Measurements from ENCODE around the gene KRCC1.

Gene KRCC1

DNA sequence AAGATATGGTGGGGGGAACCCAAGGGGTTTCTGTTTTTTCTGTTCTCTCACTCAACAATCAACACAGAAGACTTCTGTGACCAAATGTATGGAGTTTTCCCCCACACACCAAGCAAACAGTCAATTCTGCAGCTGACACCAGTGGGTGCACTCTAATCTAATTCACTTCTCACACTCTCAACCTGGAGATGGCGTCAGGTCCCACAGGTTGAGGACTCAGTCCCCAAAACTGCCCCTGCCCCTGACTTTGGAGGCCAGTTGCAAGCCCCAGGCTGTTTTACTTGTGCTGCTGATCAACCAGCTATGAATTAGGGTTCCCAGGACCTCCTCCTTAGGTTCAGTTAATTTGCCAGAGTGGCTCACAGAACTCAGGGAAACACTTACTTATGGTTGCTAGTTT, 45.4 kb downstream of the KRCC1 start:
- Histone ChIP-seq H3K36me3 (ENCODE audit: low read length) (no peaks in the 10 kb centered on the region), H3K9ac (ENCODE audit: low read length) (no peak overlapping the region), H3K4me3 (ENCODE audit: insufficient read depth, low read length, poor library complexity, severe bottlenecking) (no peak overlapping the region), H3K27me3 (ENCODE audit: low read length) (no peaks in the 10 kb centered on the region), H3K4me2 (ENCODE audit: low read depth, low read length, poor library complexity, severe bottlenecking) (no peak overlapping the region), H3K9me3 (ENCODE audit: insufficient read depth, low read length) (no peaks in the 10 kb centered on the region), H3K27ac (ENCODE audit: low read depth, low read length) (no peak overlapping the region), H3K79me2 (ENCODE audit: insufficient read depth, low read length) (no peaks in the 10 kb centered on the region), H3K9me2 (replicated peaks; ENCODE audit: insufficient read depth, low read length) (no peaks in the 10 kb centered on the region), H3F3A (ENCODE audit: insufficient read depth) (peaks cover 8% of the 10 kb centered on the region; the same call in 1 of the 2 replicates), H4K20me1 (ENCODE audit: low read depth, low read length) (no peaks in the 10 kb centered on the region), H2AFZ (ENCODE audit: low read depth, low read length, severe bottlenecking) (no peak overlapping the region)
- TF ChIP-seq, protein P1, sequence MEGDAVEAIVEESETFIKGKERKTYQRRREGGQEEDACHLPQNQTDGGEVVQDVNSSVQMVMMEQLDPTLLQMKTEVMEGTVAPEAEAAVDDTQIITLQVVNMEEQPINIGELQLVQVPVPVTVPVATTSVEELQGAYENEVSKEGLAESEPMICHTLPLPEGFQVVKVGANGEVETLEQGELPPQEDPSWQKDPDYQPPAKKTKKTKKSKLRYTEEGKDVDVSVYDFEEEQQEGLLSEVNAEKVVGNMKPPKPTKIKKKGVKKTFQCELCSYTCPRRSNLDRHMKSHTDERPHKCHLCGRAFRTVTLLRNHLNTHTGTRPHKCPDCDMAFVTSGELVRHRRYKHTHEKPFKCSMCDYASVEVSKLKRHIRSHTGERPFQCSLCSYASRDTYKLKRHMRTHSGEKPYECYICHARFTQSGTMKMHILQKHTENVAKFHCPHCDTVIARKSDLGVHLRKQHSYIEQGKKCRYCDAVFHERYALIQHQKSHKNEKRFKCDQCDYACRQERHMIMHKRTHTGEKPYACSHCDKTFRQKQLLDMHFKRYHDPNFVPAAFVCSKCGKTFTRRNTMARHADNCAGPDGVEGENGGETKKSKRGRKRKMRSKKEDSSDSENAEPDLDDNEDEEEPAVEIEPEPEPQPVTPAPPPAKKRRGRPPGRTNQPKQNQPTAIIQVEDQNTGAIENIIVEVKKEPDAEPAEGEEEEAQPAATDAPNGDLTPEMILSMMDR (IDR thresholded peaks at IDR 0.05; ENCODE audit: insufficient read depth, low read length, poor library complexity, severe bottlenecking) = no peak
- no peak for TF ChIP-seq EZH2phosphoT487 (conservative IDR thresholded peaks at IDR 0.05; ENCODE audit: low read length)

GRCh38 chr2:88006912-88007439, 48.6 kb downstream of the KRCC1 start:
- Histone ChIP-seq H3K4me2 (ENCODE audit: low read depth, low read length, poor library complexity, severe bottlenecking) (no peak overlapping the region), H3K27ac (ENCODE audit: low read depth, low read length) (no peak overlapping the region), H3K36me3 (ENCODE audit: low read length) (no peaks in the 10 kb centered on the region), H3K9me2 (replicated peaks; ENCODE audit: insufficient read depth, low read length) (no peaks in the 10 kb centered on the region), H3K9me3 (ENCODE audit: insufficient read depth, low read length) (no peaks in the 10 kb centered on the region), H3F3A (ENCODE audit: insufficient read depth) (no peaks in the 10 kb centered on the region), H4K20me1 (ENCODE audit: low read depth, low read length) (no peaks in the 10 kb centered on the region), H3K79me2 (ENCODE audit: insufficient read depth, low read length) (no peaks in the 10 kb centered on the region), H3K4me3 (ENCODE audit: insufficient read depth, low read length, poor library complexity, severe bottlenecking) (no peak overlapping the region), H2AFZ (ENCODE audit: low read depth, low read length, severe bottlenecking) (no peak overlapping the region), H3K9ac (ENCODE audit: low read length) (no peak overlapping the region), H3K27me3 (ENCODE audit: low read length) (no peaks in the 10 kb centered on the region)
- TF ChIP-seq EZH2phosphoT487 (conservative IDR thresholded peaks at IDR 0.05; ENCODE audit: low read length) = no peak
- TF ChIP-seq, protein P1 (IDR thresholded peaks at IDR 0.05; ENCODE audit: insufficient read depth, low read length, poor library complexity, severe bottlenecking) = no peak

GRCh38 chr2:88005776-88006175, 49.8 kb downstream of the KRCC1 start:
- H3F3A ChIP-seq (ENCODE audit: insufficient read depth) = no peaks in the 10 kb centered on the region
- no peaks in the 10 kb centered on the region for H3K27me3 ChIP-seq (ENCODE audit: low read length)
- H2AFZ ChIP-seq (ENCODE audit: low read depth, low read length, severe bottlenecking) = no peak overlapping the region
- no peaks in the 10 kb centered on the region for H4K20me1 ChIP-seq (ENCODE audit: low read depth, low read length)
- no peak overlapping the region for H3K9ac ChIP-seq (ENCODE audit: low read length)
- no peaks in the 10 kb centered on the region for H3K9me2 ChIP-seq (replicated peaks; ENCODE audit: insufficient read depth, low read length)
- H3K4me3 ChIP-seq (ENCODE audit: insufficient read depth, low read length, poor library complexity, severe bottlenecking) = no peak overlapping the region
- no peaks in the 10 kb centered on the region for H3K36me3 ChIP-seq (ENCODE audit: low read length)
- TF ChIP-seq, protein P1 (IDR thresholded peaks at IDR 0.05; ENCODE audit: insufficient read depth, low read length, poor library complexity, severe bottlenecking) = no peak
- TF ChIP-seq EZH2phosphoT487 (conservative IDR thresholded peaks at IDR 0.05; ENCODE audit: low read length) = no peak
- H3K27ac ChIP-seq (ENCODE audit: low read depth, low read length) = no peak overlapping the region
- H3K4me2 ChIP-seq (ENCODE audit: low read depth, low read length, poor library complexity, severe bottlenecking) = no peak overlapping the region
- no peaks in the 10 kb centered on the region for H3K79me2 ChIP-seq (ENCODE audit: insufficient read depth, low read length)
- H3K9me3 ChIP-seq (ENCODE audit: insufficient read depth, low read length) = no peaks in the 10 kb centered on the region

Measured in SU-DHL-6 (cell line).